ENCODE results near the gene DLG2.
"Not testable (repeated sequence)": the region's sequence is repeated elsewhere in the genome, so short reads cannot be mapped to it uniquely, and the experiment has no call there.

DLG2 gene

DNA sequence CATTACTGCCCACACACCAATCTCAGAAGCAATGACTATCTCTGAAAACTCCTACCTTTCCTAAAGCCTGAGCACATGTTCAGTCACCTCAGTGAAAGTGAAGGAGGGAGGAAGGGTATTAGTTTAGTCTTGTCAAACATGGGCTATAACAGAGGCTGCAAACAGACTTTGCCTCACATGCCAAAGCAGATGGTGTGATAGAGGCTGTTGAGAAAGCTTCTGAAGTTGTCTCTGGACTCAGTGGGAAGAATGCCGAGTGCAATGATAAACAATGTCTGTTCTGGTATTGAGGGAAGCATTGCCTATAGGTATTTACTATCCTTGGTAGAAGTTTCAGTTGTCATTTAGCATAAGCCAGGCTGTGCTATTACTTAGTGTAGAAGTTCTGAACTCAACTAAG is 2026.5 kb downstream of the DLG2 start:
- DNase-seq (ENCODE audit: low read depth, low spot score) = no peak

DNA sequence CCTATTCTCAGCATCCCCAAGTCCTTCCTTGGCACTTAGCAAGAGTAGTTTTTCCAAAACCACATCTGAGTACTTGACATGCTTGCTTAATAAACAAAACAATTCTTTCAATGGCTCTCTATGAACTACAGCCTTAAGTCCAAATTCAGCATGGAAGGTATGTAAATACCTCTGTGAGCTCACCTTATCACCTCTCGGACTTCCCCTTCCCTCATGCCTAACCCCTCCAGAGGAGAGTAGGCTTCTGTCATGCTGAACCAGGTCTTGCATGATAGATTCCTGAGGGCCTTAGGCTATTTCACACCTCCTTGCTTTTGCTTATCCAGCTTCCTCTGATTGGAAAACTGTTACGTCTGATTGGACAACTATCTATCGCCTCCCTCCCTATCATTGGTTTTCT is 2028.1 kb downstream of the DLG2 start:
- DNase-seq (ENCODE audit: low read depth, low spot score) = no peak

DNA sequence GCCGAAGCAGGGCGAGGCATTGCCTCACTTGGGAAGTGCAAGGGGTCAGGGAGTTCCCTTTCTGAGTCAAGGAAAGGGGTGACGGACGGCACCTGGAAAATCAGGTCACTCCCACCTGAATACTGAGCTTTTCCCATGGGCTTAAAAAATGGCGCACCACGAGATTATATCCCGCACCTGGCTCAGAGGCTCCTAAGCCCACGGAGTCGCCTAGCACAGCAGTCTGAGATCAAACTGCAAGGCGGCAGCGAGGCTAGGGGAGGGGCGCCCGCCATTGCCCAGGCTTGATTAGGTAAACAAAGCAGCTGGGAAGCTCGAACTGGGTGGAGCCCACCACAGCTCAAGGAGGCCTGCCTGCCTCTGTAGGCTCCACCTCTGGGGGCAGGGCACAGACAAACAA is 2039.3 kb downstream of the DLG2 start:
- not testable (repeated sequence) for DNase-seq (ENCODE audit: low read depth, low spot score)

DNA sequence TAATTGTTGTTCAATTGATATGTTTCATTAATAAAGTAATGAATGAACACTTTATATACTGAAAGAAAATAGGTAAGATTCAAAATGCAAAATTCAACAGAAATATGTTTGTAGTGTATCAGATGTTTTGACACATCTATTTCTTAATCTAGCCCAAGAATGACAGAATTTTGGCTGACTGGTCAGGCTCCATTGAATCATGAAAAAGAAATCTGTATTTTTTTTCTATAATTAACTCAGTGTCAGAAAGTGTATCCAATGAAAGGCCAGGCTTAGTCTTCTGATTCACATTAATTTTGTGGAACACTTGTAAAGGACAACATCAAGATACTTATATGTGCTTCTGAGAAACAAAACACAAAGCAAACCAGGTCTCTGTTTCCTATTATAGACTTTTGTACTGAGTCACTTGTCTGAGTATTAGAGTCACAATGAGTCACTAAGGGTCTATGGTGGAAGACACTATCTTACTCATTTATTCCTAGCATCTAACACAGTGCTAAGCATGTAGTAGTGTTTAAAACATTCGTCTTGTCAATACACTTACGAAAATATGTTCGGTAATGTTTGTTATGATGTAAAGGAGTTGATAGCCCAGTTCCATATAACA is 2043.3 kb downstream of the DLG2 start:
- no peak for DNase-seq (ENCODE audit: low read depth, low spot score)

DNA sequence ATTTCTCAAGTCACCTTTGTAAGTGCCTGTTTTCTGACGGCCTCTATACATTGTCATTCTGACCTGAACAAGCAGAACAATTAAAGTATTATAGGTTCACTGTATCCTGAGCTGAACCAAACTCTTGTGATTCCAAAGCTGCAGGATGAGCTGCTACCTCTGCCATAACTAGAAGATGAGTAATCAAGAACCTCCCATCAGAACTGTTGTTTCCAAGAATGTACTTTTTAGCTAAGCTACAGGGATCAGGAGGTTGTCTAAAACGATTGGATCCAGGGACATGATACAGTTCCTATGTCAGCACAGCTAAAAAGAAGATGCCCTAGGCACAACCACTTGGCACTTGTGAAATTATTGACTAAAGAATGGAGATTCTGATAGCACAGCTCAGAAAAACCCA is 2052.6 kb downstream of the DLG2 start:
- DNase-seq (ENCODE audit: low read depth, low spot score) = no peak

DNA sequence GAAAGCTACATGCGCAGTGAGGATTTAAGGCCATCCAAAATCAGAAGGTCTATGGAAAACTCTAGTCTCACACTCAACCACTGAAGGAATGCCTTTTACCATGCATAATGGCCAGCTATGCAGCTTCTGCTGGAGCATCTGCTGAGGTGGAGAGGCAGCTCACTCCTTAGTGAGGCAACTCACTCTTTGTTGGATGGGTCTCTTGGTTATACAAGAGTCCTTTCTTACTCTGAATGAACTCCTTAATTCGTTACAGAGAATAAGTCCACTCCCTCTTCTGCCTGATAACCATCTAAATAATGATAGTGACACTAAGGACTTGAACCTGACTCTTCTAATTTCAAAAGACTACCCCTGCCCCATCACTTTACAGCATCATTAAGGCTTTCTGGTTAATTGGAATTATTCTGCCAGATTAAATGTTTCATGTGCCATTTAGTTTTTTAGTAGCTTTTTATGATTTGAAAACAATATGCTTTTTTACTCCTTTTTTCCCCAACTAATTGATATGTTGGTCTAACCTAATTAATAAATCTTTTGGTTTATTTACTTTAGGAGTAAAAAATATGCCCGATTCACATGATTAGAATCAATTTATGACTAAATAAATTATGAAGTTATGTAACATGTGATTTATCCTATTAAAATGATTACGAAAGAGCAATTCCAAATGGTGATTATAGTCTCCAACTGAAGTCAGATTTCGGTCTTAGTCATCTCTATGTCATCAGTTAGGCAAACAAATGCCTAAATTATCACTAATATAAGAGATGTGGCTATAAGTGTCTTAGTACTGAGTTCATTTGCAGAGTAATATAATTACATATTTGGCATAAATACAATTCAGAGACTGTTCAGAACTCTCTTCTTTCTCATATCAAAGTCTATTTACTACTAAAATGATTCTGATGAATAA is 2054.3 kb downstream of the DLG2 start:
- no peak for DNase-seq (ENCODE audit: low read depth, low spot score)

DNA sequence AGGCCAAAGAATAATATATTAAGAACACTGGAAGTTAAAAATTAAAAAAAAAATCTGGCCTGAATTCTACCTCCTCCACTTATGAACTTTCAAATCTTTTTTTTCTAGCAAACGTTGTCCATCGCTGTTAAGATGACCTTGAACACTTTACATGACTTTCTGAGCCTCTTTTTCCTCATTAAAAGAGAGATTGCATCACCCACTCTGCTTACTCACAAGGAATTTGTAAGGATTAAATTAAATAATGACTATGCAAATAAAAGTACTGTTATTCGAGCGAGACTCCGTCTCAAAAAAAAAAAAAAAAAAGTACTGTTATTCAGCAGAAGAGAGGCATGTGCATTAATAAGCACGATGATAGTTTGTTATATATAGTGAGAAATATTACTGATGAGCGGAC is 2055.8 kb downstream of the DLG2 start:
- no peak for DNase-seq (ENCODE audit: low read depth, low spot score)

DNA sequence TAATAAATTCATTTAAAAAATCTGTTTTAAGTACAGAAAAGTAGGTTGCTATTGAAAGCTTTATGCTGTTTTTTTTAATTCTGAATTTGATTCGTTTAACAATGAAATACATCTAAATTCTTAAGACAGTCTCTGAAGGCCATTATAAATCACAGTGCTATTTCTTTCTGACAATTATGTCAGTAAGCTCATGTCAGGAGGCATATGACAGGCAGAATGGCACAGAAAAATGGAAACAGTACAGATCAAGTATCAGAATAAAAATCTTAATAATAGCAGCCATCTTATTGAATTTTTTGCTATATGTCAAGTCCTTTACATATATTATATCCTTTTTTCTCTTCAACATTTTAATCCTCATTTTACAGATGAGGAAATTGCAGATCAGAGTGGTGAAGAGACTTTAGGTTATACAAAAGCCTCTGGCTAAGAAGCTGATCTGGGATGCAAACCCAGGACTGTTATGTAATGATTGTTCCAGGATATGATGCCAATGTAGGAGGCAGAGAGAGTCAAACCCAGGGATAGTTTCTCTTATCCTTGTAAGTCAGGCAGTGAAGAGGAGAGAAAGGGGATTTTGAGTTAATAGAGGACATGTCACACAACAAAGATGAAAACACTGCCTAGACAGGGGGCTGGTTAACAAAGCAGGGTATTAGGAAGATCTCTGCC is 2057.9 kb downstream of the DLG2 start:
- no peak for DNase-seq (ENCODE audit: low read depth, low spot score)

DNA sequence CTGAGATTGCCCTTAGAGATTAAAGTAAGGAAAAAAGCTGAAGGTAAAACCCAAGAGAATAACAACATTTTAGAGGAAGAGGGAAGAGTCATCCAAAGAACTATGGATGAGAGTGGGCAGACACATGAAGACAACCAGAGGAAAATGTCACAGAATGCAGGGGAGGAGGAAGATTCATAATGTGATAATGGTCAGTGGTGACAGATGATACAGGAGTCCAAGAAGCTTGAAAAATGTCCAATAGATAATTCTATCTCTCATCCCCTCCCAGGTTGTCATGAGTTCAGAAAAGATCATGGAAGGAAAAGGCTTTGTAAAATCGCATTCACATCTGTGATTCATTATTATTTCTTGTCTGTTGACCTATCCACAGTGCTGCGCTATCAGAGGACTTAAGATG is 2058.6 kb downstream of the DLG2 start:
- DNase-seq (ENCODE audit: low read depth, low spot score) = no peak

DNA sequence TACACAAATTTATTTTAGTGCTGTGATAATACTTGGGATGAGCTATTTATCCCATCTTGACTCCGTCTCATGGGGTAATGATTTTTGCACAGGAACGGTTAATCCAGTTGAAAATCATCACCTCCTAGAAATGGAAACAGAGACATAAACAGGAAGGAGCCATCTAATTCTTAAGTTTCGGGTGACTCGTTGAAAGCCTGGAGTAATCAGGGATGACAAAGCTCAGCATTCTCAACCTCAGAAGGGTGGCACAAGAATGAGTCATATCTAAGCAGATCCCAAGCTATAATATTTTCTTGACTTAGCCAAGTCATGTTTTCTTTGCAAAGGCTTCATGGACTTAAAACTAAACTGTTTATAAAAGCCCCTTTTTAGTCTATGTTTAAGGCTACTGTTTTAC is 2060.2 kb downstream of the DLG2 start:
- no peak for DNase-seq (ENCODE audit: low read depth, low spot score)

DNA sequence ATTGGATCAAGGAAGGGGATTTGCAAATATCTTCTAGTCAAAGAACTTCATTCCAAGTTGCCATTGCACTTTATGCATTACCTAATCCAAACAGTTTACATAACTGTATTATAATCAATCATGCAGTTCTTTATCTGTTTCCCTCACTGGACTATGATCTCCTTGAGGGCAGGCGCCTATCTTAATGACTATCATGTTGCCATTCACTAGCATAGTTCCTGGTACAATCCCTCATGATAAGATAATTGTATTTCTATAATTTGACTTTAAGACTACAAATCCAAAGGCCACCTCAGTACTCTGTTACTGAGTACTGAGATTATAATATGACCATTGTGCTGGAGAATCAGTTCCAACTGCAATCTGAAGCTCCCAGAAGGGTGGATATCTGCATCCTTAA is 2062.3 kb downstream of the DLG2 start:
- no peak for DNase-seq (ENCODE audit: low read depth, low spot score)

DNA sequence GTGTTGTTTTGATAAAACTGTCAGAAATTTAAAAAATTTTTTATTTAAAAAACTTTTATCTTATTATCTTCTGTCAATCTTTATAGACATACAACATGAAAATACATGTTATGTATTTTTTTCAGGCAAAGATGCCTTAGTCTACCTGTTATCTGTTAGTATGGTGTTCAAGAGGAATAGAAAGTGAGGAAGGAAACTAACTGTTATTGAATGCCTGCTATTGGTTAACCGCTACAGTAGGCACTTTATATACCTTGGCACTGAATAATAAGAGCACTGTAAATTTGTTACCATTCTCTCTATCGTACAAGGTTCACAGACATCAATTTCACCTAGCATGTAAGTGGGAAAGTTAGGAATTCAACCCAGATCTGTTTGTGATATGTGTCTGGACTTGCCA is 2068.9 kb downstream of the DLG2 start:
- DNase-seq (ENCODE audit: low read depth, low spot score) = no peak

DNA sequence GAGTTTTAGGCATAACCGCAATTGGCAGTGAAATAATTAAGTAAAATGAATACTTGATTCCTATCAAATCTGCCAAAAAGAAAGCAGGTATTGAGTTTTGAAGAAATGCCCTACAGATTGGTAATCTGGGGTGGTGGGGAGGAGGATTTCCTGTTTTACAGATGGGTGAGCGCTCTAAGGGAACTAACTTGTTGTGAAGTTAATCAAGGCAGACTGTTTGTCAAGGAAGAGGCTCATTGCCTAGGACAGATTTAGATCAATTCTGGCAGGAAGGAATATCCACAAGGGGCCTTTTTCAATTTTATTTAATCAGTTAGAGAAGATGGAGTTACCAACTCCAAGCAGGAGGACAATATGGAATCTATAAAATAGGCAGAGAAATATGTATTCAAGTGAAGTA is 2069.5 kb downstream of the DLG2 start:
- DNase-seq (ENCODE audit: low read depth, low spot score) = no peak

DNA sequence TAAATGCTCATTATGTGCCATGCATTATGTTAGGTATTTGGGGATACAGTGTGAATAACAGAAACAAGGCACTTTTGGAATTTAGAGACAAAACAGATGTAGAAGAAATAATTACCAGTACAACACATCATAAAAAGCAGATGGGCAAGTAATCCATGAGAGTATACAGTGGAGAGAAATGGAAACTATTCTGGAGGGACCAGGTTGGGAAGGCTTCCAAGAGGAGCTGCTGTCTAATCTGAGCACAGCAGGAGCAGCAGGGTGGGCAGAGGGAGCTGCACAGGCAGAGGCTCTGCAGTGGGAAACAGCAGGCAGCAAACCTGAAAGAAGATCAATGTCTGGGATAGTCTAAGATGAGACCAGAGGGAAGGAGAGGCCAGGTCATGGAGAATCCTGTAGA is 2072.3 kb downstream of the DLG2 start:
- DNase-seq (ENCODE audit: low read depth, low spot score) = no peak

DNA sequence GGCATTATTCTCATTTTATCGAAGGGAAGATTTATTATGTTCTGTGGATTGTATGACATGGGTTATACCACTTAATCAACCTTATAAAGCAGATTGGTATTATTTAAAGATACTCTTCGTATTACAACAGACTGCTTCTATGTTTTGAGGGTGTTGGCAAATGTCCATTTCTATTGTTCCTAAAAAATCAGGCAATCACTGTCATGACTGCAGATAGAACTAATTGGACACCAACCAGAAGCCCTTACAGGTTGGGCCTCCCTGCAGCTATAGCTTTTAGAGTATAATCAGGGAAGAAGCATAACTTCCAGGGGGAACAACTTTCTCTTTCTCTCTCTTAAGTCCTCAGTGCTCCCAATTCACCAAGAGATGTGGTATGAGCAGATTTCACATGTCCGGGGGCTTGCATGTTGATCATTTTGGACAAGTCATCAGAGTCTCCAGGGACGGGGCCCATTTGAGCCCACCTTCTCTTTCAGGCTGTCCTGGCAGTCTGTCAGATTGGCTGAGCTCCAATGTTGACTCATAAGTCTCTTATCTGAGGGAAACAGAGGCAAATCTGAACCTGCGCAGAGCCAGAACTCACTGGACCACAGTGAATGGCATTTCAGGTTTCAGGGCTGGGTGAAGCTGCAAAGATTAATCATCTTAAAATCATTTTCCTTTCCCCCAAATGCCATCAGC is 2077.0 kb downstream of the DLG2 start:
- DNase-seq (ENCODE audit: low read depth, low spot score) = no peak

DNA sequence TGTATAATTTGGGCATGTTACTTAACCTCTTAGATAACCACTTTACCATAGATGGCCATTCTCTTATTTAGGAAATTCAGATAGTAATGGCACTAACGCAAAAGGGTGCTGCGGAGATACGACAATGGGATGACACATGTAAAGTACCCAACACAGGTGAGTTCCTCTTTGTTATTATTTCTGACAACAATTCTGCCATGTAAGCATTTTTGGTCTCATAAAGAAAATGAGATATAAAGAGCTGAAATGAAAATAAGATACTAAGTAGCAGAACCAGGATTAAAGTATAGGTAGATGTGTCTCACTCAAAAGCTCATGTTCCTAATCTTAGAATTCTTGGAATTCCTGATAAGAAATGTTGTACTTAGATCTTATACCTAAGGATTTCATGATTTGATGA is 2080.8 kb downstream of the DLG2 start:
- no peak for DNase-seq (ENCODE audit: low read depth, low spot score)

DNA sequence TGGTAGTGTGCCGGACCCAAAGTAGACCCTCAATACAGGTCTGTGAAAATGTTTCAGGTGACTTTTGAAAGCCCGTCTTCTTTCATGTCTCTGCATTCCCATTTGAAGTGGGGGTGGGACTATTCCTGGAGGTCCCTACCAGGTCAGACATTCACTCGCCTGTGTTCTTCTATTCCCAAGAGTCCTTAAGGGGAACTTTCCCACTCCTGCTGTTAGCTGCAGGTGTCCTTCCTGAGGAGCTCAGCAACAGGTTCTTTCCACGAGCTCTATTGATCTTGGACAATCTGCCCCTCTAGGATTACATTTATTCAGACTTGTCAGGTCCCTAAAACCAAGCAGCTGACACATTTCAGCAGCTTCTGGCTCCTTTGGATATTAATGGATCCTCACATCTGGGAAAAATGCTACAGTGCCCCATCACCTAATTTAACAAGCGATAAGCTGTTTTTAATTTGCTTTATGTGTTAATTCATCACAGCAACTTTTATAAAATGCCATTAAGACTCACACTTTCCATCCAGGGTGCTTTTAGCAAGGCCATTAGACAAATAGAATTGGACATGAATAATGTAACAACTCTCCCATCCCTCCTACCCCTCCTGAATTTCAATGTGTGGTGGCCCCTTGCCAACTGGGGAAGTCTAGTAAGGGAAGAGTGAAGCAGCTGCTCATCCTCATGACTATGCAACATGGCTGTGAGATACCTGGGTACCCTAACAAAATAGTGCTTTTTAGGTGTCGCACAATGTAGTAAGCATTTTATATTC is 2081.5 kb downstream of the DLG2 start:
- no peak for DNase-seq (ENCODE audit: low read depth, low spot score)

DNA sequence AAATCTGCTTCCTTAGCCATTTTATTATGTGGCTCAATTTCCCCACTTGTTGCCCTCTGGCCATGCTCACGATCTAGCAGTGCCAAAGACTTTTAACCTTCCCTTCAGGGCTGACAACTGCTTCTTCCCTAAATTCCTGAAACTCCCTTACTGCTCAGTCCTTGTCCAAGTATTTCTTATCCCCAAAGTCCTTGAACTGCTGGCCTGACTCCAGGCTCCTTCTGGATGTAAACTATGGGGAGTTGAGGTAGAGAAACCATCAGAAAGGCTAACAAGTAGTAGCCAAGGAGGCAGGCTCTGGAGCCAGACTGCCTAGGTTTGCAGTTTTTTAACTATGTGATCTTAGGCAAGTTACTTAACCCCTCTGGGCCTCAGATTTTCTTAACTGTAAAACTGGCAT is 2082.3 kb downstream of the DLG2 start:
- no peak for DNase-seq (ENCODE audit: low read depth, low spot score)

DNA sequence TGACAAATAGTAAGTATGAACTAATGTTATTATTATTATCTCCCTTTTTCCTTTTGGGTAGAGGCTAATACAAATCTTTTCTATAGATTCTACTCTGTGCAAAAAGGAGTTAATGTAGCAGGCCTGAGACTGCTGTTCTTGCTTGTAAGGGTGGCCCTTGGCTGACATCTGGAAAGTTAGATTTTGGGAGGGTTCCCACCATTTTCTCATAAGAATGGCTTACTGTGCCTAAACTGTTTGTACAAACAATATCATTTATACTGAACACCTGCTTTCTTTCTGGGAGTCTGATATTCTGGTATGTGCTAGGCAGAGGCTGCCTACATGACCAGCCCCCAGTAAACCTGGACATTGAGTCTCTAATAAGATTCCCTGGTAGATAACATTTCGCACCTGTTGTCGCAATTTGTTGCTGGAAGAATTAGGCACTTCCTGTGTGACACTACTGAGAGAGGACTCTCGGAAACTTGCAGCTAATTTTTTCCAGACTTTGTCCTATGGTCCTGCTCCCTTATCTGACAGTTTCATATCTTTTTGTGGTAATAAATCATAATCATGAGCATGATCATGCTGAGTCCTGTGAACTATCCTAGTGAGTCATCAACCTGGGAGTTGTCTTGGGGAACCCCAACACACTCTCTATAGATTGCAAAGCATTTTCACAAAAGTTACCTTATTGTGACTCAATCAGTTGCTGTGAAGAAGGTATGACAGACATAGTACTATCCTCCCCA is 2083.3 kb downstream of the DLG2 start:
- no peak for DNase-seq (ENCODE audit: low read depth, low spot score)

DNA sequence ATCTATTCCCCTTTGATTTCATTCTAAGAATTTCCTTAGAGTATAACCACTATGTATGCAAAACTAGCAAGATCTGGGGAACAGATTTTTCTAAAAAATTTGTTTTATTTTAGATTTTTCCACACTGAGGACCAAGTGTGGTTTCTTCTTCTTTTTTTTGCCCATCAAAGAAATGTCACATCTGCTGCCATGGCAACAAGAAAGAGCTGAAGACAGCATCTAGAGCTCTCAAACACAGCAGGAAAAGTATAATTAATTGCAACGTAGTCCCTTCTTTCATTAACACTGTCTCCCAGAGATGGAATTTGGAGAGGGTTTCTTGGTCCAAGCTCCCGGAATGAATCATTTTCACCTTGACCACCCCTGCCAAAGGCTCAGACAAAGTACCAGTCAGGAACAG is 2084.3 kb downstream of the DLG2 start:
- DNase-seq (ENCODE audit: low read depth, low spot score) = no peak

DNA sequence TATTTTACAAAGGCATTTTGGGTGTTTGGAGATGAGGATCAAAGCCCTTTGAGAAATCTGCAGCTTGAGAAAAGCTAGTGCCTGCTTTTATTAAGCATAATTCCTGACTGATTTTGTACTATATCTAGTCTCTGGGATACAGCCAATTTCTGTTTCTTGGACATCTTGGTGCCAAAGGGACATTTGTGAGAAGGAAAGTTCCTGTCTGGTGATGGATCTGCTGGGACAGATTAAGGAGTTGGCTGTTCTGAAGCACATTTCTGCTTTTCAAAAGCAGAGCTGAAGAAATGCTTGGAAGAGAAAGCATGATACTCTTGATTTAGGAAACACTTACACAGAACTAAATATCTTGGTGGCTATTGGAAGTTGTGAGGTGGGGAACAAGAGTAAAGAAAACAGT is 2086.4 kb downstream of the DLG2 start:
- DNase-seq (ENCODE audit: low read depth, low spot score) = no peak

Measured in activated CD4-positive, CD25-positive, alpha-beta regulatory T cell treated with anti-CD3 and anti-CD28 coated beads, Interleukin-2, amount 50 U/mL, for 16 hours (primary cell).